IPS-18a (cell line): ENCODE data around the gene DHX58.

Experiments
- H3K27ac ChIP-seq: one replicate; pipeline ENCODE4 v1.5.1; 2013; ENCODE audit warnings: low read length
- H3K27me3 ChIP-seq: one replicate; pipeline ENCODE4 v1.6.1; 2013; ENCODE audit warnings: mild to moderate bottlenecking, low read length; ENCODE audit not compliant: control insufficient read depth, insufficient read depth
- H3K36me3 ChIP-seq: one replicate; pipeline ENCODE4 v1.6.1; 2013; ENCODE audit warnings: low read depth, low read length; ENCODE audit not compliant: control insufficient read depth
- H3K4me1 ChIP-seq: one replicate; pipeline ENCODE4 v1.6.1; 2013; ENCODE audit warnings: low read depth, low read length; ENCODE audit not compliant: control insufficient read depth
- H3K4me3 ChIP-seq: one replicate; pipeline ENCODE4 v1.5.1; 2013; ENCODE audit warnings: low read length
- H3K9ac ChIP-seq: one replicate; pipeline ENCODE4 v1.6.1; 2013; ENCODE audit warnings: mild to moderate bottlenecking, low read length, moderate library complexity
- H3K9me3 ChIP-seq: one replicate; pipeline ENCODE4 v1.6.1; 2013; ENCODE audit warnings: low read depth, low read length; ENCODE audit not compliant: control insufficient read depth

The DHX58 gene

GRCh38 chr17:42072323-42073187, 40.0 kb downstream of the DHX58 start:
- Histone ChIP-seq H3K27ac (no peak overlapping the region), H3K4me1 (peaks cover 7% of the 10 kb centered on the region), H3K27me3 (peaks cover 19% of the 10 kb centered on the region), H3K9ac (no peak overlapping the region), H3K4me3 (peak overlapping the region; percentile 65), H3K36me3 (no peaks in the 10 kb centered on the region), H3K9me3 (no peaks in the 10 kb centered on the region)

- Histone ChIP-seq H3K4me3 (peak overlapping the region; percentile 65), H3K36me3 (no peaks in the 10 kb centered on the region), H3K9me3 (no peaks in the 10 kb centered on the region), H3K27me3 (peaks cover 19% of the 10 kb centered on the region), H3K9ac (no peak overlapping the region), H3K4me1 (peaks cover 7% of the 10 kb centered on the region), H3K27ac (no peak overlapping the region)
These were observed 40.7 kb downstream of the DHX58 start for GRCh38 chr17:42071810-42072209.

- H3K27ac ChIP-seq, result no peak overlapping the region
- H3K4me3 ChIP-seq, result no peak overlapping the region
- H3K27me3 ChIP-seq, result peaks cover 19% of the 10 kb centered on the region
- H3K9me3 ChIP-seq, result no peaks in the 10 kb centered on the region
- no peaks in the 10 kb centered on the region for H3K36me3 ChIP-seq
- peaks cover 7% of the 10 kb centered on the region for H3K4me1 ChIP-seq
- H3K9ac ChIP-seq, result no peak overlapping the region
These were observed 43.5 kb downstream of the DHX58 start for GRCh38 chr17:42068979-42069378.

DNA sequence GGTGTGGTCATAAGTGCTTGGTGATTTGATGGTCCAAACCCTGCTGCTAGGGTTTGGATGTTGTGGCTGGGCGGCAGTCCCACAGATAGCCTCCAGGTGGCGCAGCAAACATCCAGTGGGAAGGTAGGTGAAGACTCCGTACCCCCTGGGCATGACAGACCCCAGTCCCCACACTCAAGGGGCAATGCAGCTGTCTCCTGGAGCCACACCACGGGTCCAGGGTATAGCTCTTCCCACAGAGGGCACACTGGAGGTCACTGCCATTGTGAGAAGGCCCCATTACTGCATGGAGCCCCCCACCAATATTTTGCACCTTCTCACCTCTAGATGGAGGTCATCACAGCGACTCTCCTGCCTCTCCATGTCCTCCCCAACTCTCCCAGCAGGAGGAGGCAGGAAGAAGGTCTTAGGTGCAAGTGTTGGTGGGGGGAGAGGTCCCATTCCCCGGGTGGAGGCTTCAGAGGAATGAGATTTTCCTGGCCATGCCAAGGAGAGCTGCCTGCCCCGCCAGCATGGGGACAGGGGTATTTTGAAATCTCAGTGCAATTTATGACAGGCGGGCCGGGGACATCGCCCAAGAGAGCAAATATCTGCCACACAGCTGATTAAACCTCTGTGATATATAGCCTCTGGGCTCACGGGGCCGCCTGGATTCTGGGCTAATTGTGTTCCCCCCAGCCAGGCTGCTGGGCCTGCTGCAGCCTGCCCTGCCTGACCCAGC, 45.0 kb downstream of the DHX58 start:
- Histone ChIP-seq H3K27ac (no peak overlapping the region), H3K9me3 (no peaks in the 10 kb centered on the region), H3K4me3 (no peak overlapping the region), H3K9ac (no peak overlapping the region), H3K4me1 (peaks cover 7% of the 10 kb centered on the region), H3K27me3 (peaks cover 9% of the 10 kb centered on the region), H3K36me3 (no peaks in the 10 kb centered on the region)

DNA sequence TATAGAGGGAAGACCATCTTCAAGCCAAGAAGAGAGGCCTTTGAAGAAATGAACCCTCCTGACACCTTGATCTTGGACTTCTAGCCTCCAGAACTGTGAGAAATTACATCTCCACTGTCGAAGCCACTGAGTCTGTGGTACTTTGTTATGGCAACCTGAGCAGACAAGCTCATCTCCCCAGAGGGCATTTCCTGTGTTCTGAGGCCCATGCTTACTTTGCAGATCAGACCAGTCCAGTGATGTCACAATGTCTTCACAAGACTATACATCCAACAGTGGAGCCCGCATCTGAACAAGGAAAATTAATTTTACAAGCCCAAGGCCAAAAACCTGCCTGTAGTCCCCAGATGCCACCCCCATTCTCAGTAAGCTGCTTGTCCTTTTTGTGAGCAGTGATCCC, 47.3 kb downstream of the DHX58 start:
- Histone ChIP-seq H3K27me3 (no peaks in the 10 kb centered on the region), H3K27ac (no peak overlapping the region), H3K4me1 (no peaks in the 10 kb centered on the region), H3K9me3 (no peaks in the 10 kb centered on the region), H3K4me3 (no peak overlapping the region), H3K36me3 (no peaks in the 10 kb centered on the region), H3K9ac (no peak overlapping the region)

- Histone ChIP-seq H3K36me3 (no peaks in the 10 kb centered on the region), H3K9me3 (no peaks in the 10 kb centered on the region), H3K4me1 (no peaks in the 10 kb centered on the region), H3K9ac (no peak overlapping the region), H3K27ac (no peak overlapping the region), H3K27me3 (no peaks in the 10 kb centered on the region), H3K4me3 (no peak overlapping the region)
These were observed 49.8 kb downstream of the DHX58 start for GRCh38 chr17:42062681-42063080.

- Histone ChIP-seq H3K4me1 (no peaks in the 10 kb centered on the region), H3K4me3 (no peak overlapping the region), H3K9ac (no peak overlapping the region), H3K9me3 (no peaks in the 10 kb centered on the region), H3K27me3 (no peaks in the 10 kb centered on the region), H3K27ac (no peak overlapping the region), H3K36me3 (no peaks in the 10 kb centered on the region)
These were observed 50.6 kb downstream of the DHX58 start for GRCh38 chr17:42061646-42062487.

- Histone ChIP-seq H3K27me3 (no peaks in the 10 kb centered on the region), H3K4me3 (no peak overlapping the region), H3K27ac (no peak overlapping the region), H3K9ac (no peak overlapping the region), H3K36me3 (no peaks in the 10 kb centered on the region), H3K4me1 (peaks cover 5% of the 10 kb centered on the region), H3K9me3 (no peaks in the 10 kb centered on the region)
These were observed 52.3 kb downstream of the DHX58 start for GRCh38 chr17:42060231-42060630.

GRCh38 chr17:42059815-42060214, 52.7 kb downstream of the DHX58 start:
- Histone ChIP-seq H3K27ac (no peak overlapping the region), H3K9ac (no peak overlapping the region), H3K36me3 (no peaks in the 10 kb centered on the region), H3K9me3 (no peaks in the 10 kb centered on the region), H3K27me3 (no peaks in the 10 kb centered on the region), H3K4me3 (no peak overlapping the region), H3K4me1 (peaks cover 7% of the 10 kb centered on the region)

DNA sequence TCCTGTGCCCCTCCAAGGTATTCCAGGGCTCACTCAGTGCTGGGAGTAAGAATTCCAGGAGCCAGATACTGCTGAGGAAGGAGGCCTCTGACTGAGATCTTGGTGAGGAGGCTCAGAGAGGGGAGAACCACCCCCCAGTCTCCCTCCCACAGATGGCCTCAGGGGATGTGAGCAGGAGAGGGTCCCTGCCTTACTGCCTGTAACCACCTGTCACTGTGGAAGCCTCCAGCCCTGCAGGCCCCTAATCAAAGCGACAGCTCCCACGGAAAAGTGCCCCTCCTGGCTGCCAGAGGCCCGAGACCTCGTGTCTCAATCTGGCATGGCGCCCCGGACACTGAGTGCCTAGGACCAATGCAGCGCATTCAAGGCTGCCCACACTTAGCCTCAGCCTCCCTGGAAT, 54.5 kb downstream of the DHX58 start:
- no peak overlapping the region for H3K4me3 ChIP-seq
- no peak overlapping the region for H3K9ac ChIP-seq
- peaks cover 7% of the 10 kb centered on the region for H3K27me3 ChIP-seq
- H3K9me3 ChIP-seq, result no peaks in the 10 kb centered on the region
- H3K27ac ChIP-seq, result no peak overlapping the region
- no peaks in the 10 kb centered on the region for H3K36me3 ChIP-seq
- H3K4me1 ChIP-seq, result peaks cover 13% of the 10 kb centered on the region

- H3K9me3 ChIP-seq, result no peaks in the 10 kb centered on the region
- no peaks in the 10 kb centered on the region for H3K36me3 ChIP-seq
- H3K4me3 ChIP-seq, result no peak overlapping the region
- H3K27me3 ChIP-seq, result peaks cover 8% of the 10 kb centered on the region
- H3K27ac ChIP-seq, result no peak overlapping the region
- peaks cover 13% of the 10 kb centered on the region for H3K4me1 ChIP-seq
- no peak overlapping the region for H3K9ac ChIP-seq
These were observed 55.9 kb downstream of the DHX58 start for GRCh38 chr17:42056635-42057034.
